ENCODE results near the gene SPTBN1. TPM values are rescaled to one million over a fixed set of nuclear protein-coding genes. Genes with fewer than 3 reads are reported as not detected.

The SPTBN1 gene
- total RNA-seq, 1 donor from 2014 or later, result 251 TPM

- H3K4me1 ChIP-seq (ENCODE audit: control insufficient read depth in 3 of 3, insufficient read depth in 3 of 3, low read length in 3 of 3), result peaks cover 24 to 42% (median 36%) of the 10 kb centered on the region in 3 donors
- no peak overlapping the region for H3K27ac ChIP-seq (ENCODE audit: low read depth, low read length)
- H3K9ac ChIP-seq (ENCODE audit: low read depth in 1 of 3, low read length in 3 of 3), result no peak overlapping the region
- H3K9me3 ChIP-seq (ENCODE audit: control insufficient read depth in 3 of 3, low read length in 3 of 3), result no peaks in the 10 kb centered on the region
- no peaks in the 10 kb centered on the region for H3K27me3 ChIP-seq (ENCODE audit: control insufficient read depth in 3 of 3, insufficient read depth in 3 of 3, low read length in 3 of 3)
- H3K4me3 ChIP-seq (ENCODE audit: low read length in 3 of 3), result no peak overlapping the region
- no peaks in the 10 kb centered on the region for H3K36me3 ChIP-seq (ENCODE audit: control insufficient read depth in 3 of 3, insufficient read depth in 3 of 3, low read length in 3 of 3)
These were observed 99.3 kb downstream of the SPTBN1 start for GRCh38 chr2:54555318-54555837.

DNA sequence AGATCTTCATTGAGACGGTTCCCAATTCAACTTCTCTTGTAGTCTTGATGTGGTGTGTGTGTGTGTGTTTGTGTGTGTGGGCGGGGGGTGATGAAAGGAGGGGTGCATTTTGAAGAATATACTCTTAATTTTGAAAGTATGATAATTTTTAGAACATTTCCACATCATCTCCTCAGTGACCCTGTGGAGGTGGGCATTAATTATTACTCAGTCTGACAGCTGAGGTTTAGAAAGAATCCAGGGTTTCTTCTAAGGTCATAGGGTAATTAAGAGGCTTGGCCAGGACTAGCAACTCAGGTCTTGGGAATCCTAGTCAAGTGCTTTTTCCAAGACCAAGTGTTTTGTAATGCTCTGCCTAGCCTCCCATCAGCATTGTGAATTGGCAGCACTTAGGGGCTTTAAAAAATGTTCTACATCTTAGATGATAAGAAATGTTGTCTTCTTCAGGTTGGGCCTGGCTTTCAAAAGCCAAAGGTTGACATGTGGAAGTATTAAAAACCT, 100.5 kb downstream of the SPTBN1 start:
- peaks cover 24 to 37% (median 35%) of the 10 kb centered on the region in 3 donors for H3K4me1 ChIP-seq (ENCODE audit: control insufficient read depth in 3 of 3, insufficient read depth in 3 of 3, low read length in 3 of 3)
- H3K36me3 ChIP-seq (ENCODE audit: control insufficient read depth in 3 of 3, insufficient read depth in 3 of 3, low read length in 3 of 3), result no peaks in the 10 kb centered on the region
- no peak overlapping the region for H3K9ac ChIP-seq (ENCODE audit: low read depth in 1 of 3, low read length in 3 of 3)

DNA sequence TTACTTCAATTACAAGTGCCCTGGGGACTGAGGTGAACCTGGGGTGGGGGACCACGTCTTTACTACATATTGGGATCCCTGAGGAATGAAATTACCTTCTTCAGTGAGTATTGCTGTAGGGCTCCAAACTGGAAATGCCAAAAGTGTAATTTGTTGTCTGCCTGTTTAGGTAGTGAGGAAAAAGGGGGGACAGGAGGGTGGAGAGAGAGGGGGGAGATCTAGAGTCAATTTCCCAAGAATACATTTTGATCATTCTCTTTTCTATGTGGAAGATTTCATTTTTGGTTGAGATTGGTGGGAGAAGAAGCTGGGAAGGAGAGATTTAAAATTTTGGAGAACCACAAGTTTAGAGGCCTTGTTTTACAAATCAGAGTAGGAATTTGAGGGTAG, 101.1 kb downstream of the SPTBN1 start:
- no peaks in the 10 kb centered on the region for H3K27me3 ChIP-seq (ENCODE audit: control insufficient read depth in 3 of 3, insufficient read depth in 3 of 3, low read length in 3 of 3)
- H3K4me1 ChIP-seq (ENCODE audit: control insufficient read depth in 3 of 3, insufficient read depth in 3 of 3, low read length in 3 of 3), result peaks cover 24 to 35% (median 35%) of the 10 kb centered on the region in 3 donors
- H3K4me3 ChIP-seq (ENCODE audit: low read length in 3 of 3), result peak overlapping the region; percentile 61 to 77 (median 74)
- peak overlapping the region in 2 of 3 donors; percentile 59 to 75 for H3K9ac ChIP-seq (ENCODE audit: low read depth in 1 of 3, low read length in 3 of 3)
- H3K36me3 ChIP-seq (ENCODE audit: control insufficient read depth in 3 of 3, insufficient read depth in 3 of 3, low read length in 3 of 3), result no peaks in the 10 kb centered on the region
- peak overlapping the region; percentile 41 for H3K27ac ChIP-seq (ENCODE audit: low read depth, low read length)
- no peaks in the 10 kb centered on the region for H3K9me3 ChIP-seq (ENCODE audit: control insufficient read depth in 3 of 3, low read length in 3 of 3)

More for the DNA sequence above, 100.5 kb downstream of the SPTBN1 start:
- H3K4me3 ChIP-seq (ENCODE audit: low read length in 3 of 3), result peak overlapping the region in 1 of 3 donors; percentile 7
- no peaks in the 10 kb centered on the region for H3K27me3 ChIP-seq (ENCODE audit: control insufficient read depth in 3 of 3, insufficient read depth in 3 of 3, low read length in 3 of 3)
- H3K27ac ChIP-seq (ENCODE audit: low read depth, low read length), result peak overlapping the region; percentile 41
- H3K9me3 ChIP-seq (ENCODE audit: control insufficient read depth in 3 of 3, low read length in 3 of 3), result no peaks in the 10 kb centered on the region

DNA sequence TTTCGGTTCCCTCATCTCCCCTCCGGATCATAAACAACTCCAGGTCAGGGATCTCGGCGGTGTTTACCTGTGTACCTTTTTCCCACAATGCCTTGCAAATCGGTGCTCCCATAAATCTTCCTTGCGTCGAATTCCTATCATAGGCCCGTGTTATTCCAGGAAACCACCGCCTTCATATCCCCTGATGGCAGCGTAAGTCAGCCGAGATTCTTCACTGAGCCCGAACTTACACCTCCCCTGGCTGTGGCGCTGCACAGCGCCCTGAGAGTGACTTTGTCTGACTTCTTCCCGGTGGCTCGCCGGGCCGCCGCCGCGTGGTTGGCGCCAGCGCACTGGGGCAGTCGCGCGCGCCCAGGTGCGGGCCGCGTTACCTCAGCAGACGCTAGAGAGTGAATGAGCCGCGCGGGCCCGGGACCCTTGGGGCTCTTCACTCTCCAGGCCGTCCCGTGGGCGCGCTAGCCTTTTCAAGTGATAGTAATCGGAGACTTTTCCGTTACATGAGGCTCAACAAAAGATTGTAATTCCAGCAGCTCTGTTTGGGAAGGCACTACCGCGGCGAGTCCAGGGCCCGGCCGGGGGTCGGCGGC, 101.6 kb downstream of the SPTBN1 start:
- Histone ChIP-seq H3K9me3 (ENCODE audit: control insufficient read depth in 3 of 3, low read length in 3 of 3) (no peaks in the 10 kb centered on the region), H3K36me3 (ENCODE audit: control insufficient read depth in 3 of 3, insufficient read depth in 3 of 3, low read length in 3 of 3) (no peaks in the 10 kb centered on the region), H3K27ac (ENCODE audit: low read depth, low read length) (peak overlapping the region; percentile 56), H3K27me3 (ENCODE audit: control insufficient read depth in 3 of 3, insufficient read depth in 3 of 3, low read length in 3 of 3) (no peaks in the 10 kb centered on the region), H3K9ac (ENCODE audit: low read depth in 1 of 3, low read length in 3 of 3) (peak overlapping the region; percentile 59 to 75 (median 70)), H3K4me3 (ENCODE audit: low read length in 3 of 3) (peak overlapping the region; percentile 74 to 77 (median 76)), H3K4me1 (ENCODE audit: control insufficient read depth in 3 of 3, insufficient read depth in 3 of 3, low read length in 3 of 3) (peaks cover 24 to 35% (median 35%) of the 10 kb centered on the region in 3 donors)

GRCh38 chr2:54558188-54559005, 102.3 kb downstream of the SPTBN1 start:
- Histone ChIP-seq H3K9ac (ENCODE audit: low read depth in 1 of 3, low read length in 3 of 3) (peak overlapping the region; percentile 59 to 75 (median 70)), H3K4me1 (ENCODE audit: control insufficient read depth in 3 of 3, insufficient read depth in 3 of 3, low read length in 3 of 3) (peaks cover 24 to 37% (median 33%) of the 10 kb centered on the region in 3 donors), H3K36me3 (ENCODE audit: control insufficient read depth in 3 of 3, insufficient read depth in 3 of 3, low read length in 3 of 3) (no peaks in the 10 kb centered on the region), H3K27me3 (ENCODE audit: control insufficient read depth in 3 of 3, insufficient read depth in 3 of 3, low read length in 3 of 3) (no peaks in the 10 kb centered on the region), H3K9me3 (ENCODE audit: control insufficient read depth in 3 of 3, low read length in 3 of 3) (no peaks in the 10 kb centered on the region), H3K27ac (ENCODE audit: low read depth, low read length) (peak overlapping the region; percentile 56), H3K4me3 (ENCODE audit: low read length in 3 of 3) (peak overlapping the region; percentile 74 to 77 (median 76))

DNA sequence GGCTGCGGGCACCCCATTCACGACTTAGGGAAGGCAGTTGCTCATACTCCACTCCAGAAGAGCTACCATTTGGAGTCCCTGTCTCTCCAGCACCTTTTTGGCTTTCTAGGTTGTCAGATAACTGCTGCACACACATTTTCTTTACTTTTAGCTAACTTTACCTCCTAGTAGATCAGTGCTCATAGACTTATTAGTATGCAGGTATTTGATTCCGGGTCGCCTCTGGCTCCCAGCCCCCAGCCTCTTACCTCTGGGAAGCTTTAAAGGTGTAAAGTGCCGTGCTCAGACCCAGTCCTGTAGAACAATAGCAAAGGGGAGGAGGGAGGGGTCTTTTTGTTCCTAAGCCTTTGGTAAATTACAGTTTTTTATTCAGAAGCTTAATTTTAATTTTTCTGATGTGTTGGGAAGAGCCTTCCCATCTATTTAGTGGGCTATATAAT, 102.9 kb downstream of the SPTBN1 start:
- peak overlapping the region; percentile 56 for H3K27ac ChIP-seq (ENCODE audit: low read depth, low read length)
- no peaks in the 10 kb centered on the region for H3K36me3 ChIP-seq (ENCODE audit: control insufficient read depth in 3 of 3, insufficient read depth in 3 of 3, low read length in 3 of 3)
- no peaks in the 10 kb centered on the region for H3K27me3 ChIP-seq (ENCODE audit: control insufficient read depth in 3 of 3, insufficient read depth in 3 of 3, low read length in 3 of 3)
- peak overlapping the region; percentile 59 to 75 (median 70) for H3K9ac ChIP-seq (ENCODE audit: low read depth in 1 of 3, low read length in 3 of 3)
- no peaks in the 10 kb centered on the region for H3K9me3 ChIP-seq (ENCODE audit: control insufficient read depth in 3 of 3, low read length in 3 of 3)
- peak overlapping the region; percentile 74 to 77 (median 76) for H3K4me3 ChIP-seq (ENCODE audit: low read length in 3 of 3)
- peaks cover 24 to 37% (median 33%) of the 10 kb centered on the region in 3 donors for H3K4me1 ChIP-seq (ENCODE audit: control insufficient read depth in 3 of 3, insufficient read depth in 3 of 3, low read length in 3 of 3)

DNA sequence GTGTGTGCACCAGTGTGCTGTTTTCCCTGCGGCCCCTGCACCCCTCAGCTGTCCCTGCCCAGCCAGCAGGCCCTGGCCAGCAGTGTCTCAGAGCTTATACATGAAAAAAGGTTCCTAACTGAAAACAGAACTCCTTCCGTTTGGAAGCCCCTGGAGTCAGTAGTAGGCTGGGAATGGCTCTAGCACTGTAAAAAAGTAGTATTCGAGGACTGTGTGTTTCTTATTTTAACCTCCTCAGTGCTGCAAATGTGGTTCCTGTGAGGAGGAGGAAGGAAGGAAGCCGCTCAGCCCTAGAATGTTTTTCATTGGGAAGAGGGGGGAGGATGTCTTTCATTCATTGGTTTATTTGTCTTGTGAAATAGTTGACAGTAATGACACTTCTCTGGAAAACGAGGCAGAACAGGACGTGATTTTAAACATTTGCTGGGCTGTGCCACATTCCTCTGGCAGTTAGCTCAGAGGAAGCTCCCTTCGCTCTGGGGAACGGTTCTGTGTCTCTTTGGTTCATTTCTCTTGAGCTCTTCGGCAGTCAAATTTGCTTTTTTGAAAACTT, 103.5 kb downstream of the SPTBN1 start:
- no peaks in the 10 kb centered on the region for H3K27me3 ChIP-seq (ENCODE audit: control insufficient read depth in 3 of 3, insufficient read depth in 3 of 3, low read length in 3 of 3)
- peak overlapping the region; percentile 54 for H3K27ac ChIP-seq (ENCODE audit: low read depth, low read length)
- H3K9me3 ChIP-seq (ENCODE audit: control insufficient read depth in 3 of 3, low read length in 3 of 3), result no peaks in the 10 kb centered on the region
- H3K4me1 ChIP-seq (ENCODE audit: control insufficient read depth in 3 of 3, insufficient read depth in 3 of 3, low read length in 3 of 3), result peaks cover 24 to 40% (median 32%) of the 10 kb centered on the region in 3 donors
- peak overlapping the region; percentile 1 to 76 (median 61) for H3K4me3 ChIP-seq (ENCODE audit: low read length in 3 of 3)
- no peaks in the 10 kb centered on the region for H3K36me3 ChIP-seq (ENCODE audit: control insufficient read depth in 3 of 3, insufficient read depth in 3 of 3, low read length in 3 of 3)
- H3K9ac ChIP-seq (ENCODE audit: low read depth in 1 of 3, low read length in 3 of 3), result peak overlapping the region in 2 of 3 donors; percentile 57 to 75

DNA sequence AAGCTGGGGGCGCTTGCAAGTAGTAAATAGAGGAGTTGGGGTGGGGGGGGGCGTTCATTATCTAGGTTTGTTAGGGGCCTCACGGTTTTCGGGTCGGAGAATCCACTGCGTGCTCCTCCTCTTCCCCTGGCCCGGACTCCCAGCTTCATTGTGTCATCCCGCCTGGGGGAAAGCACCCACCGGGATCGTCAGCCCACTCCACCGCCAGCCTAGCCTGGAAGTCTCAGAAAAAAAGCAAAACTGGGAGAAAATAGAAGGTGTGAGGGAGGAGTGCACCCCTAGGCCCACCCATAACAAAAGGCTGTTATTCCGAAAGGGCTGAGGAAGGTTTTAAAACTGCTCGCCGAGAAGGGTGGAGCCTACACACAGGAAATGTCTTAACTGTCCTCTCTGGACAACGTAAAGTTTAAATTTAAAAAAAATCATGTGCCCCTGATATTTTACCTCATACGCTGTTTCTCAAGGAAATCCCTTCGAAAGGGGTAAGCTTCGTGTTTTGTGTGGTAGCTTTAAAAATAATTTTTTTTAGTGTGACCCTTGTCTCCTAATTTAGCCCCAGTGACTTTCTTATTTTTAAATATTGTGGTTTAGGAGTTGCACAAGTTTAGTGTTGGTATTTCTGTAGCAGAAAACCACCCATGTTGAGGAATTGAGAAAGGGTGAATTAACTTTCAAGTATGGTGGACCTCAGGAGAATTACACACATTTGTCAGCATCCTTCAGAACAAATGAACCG, 104.2 kb downstream of the SPTBN1 start:
- Histone ChIP-seq H3K4me3 (ENCODE audit: low read length in 3 of 3) (peak overlapping the region; percentile 44 to 76 (median 61)), H3K9me3 (ENCODE audit: control insufficient read depth in 3 of 3, low read length in 3 of 3) (no peaks in the 10 kb centered on the region), H3K9ac (ENCODE audit: low read depth in 1 of 3, low read length in 3 of 3) (peak overlapping the region; percentile 54 to 75 (median 57)), H3K27me3 (ENCODE audit: control insufficient read depth in 3 of 3, insufficient read depth in 3 of 3, low read length in 3 of 3) (no peaks in the 10 kb centered on the region), H3K36me3 (ENCODE audit: control insufficient read depth in 3 of 3, insufficient read depth in 3 of 3, low read length in 3 of 3) (no peaks in the 10 kb centered on the region), H3K4me1 (ENCODE audit: control insufficient read depth in 3 of 3, insufficient read depth in 3 of 3, low read length in 3 of 3) (peaks cover 24 to 40% (median 29%) of the 10 kb centered on the region in 3 donors), H3K27ac (ENCODE audit: low read depth, low read length) (peak overlapping the region; percentile 54)

DNA sequence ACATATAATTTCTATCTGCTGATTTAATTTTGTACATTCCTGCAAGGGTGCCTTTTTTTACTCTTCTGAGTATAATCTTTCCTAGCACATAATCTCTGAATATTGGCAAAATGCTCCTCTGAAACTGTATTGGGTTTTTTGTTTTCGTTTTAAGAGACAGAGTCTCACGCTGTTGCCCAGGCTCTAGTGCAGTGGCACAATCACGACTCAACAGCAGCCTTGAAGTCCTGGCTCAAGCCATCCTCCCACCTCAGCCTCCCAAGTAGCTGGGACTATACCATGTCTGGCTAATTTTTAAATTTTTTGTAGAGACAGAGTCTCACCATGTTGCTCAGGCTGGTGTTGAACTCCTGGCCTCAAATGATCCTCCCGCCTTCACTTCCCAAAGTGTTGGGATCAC, 104.9 kb downstream of the SPTBN1 start:
- Histone ChIP-seq H3K36me3 (ENCODE audit: control insufficient read depth in 3 of 3, insufficient read depth in 3 of 3, low read length in 3 of 3) (no peaks in the 10 kb centered on the region), H3K4me1 (ENCODE audit: control insufficient read depth in 3 of 3, insufficient read depth in 3 of 3, low read length in 3 of 3) (peaks cover 24 to 38% (median 24%) of the 10 kb centered on the region in 3 donors), H3K9ac (ENCODE audit: low read depth in 1 of 3, low read length in 3 of 3) (no peak overlapping the region), H3K27me3 (ENCODE audit: control insufficient read depth in 3 of 3, insufficient read depth in 3 of 3, low read length in 3 of 3) (no peaks in the 10 kb centered on the region), H3K9me3 (ENCODE audit: control insufficient read depth in 3 of 3, low read length in 3 of 3) (no peaks in the 10 kb centered on the region), H3K27ac (ENCODE audit: low read depth, low read length) (no peak overlapping the region), H3K4me3 (ENCODE audit: low read length in 3 of 3) (peak overlapping the region in 1 of 3 donors; percentile 76)

Measured in skeletal muscle tissue (tissue), 4 donors.